ENCODE data around the gene SHROOM4. TPM values are rescaled to one million over a fixed set of nuclear protein-coding genes. Genes with fewer than 3 reads are reported as not detected.

Gene SHROOM4
- total RNA-seq, 1 donor from 2014 or later: 2.5 TPM

DNA sequence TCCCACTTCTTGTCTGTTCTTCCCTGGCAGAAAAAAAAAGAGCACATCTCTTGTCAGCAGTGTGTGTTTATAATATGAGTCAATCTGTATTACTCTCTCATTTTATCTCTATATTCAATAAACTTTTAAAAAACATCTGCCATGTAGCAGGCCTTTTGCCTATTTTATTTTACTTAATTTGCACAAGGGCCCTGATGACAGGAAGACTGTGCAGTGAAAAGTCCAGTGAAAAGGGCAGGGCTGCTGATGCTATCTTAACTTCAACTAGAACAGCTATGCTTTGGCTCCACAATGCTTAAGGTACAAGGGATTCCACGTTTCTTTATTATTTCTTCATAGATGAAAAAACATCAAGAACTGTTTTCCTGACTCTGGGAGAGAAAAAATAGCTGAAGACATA lies 246.4 kb downstream of the SHROOM4 start:
- H3K4me1 Mint-ChIP-seq (ENCODE audit: unreplicated experiment): no peaks in the 10 kb centered on the region

GRCh38 chrX:50565718-50566117 lies 248.3 kb downstream of the SHROOM4 start:
- no peaks in the 10 kb centered on the region for H3K36me3 Mint-ChIP-seq (ENCODE audit: unreplicated experiment)

More for the DNA sequence above, 246.4 kb downstream of the SHROOM4 start:
- Mint-ChIP-seq H3K27ac (ENCODE audit: unreplicated experiment) (no peak overlapping the region), H3K4me3 (ENCODE audit: unreplicated experiment) (no peak overlapping the region), H3K27me3 (ENCODE audit: unreplicated experiment) (no peaks in the 10 kb centered on the region), H3K36me3 (ENCODE audit: unreplicated experiment) (no peaks in the 10 kb centered on the region), H3K9me3 (ENCODE audit: unreplicated experiment) (peaks cover 4% of the 10 kb centered on the region)
- DNase-seq (ENCODE audit: extremely low spot score, unreplicated experiment): no peak
- TF ChIP-seq, protein P1, sequence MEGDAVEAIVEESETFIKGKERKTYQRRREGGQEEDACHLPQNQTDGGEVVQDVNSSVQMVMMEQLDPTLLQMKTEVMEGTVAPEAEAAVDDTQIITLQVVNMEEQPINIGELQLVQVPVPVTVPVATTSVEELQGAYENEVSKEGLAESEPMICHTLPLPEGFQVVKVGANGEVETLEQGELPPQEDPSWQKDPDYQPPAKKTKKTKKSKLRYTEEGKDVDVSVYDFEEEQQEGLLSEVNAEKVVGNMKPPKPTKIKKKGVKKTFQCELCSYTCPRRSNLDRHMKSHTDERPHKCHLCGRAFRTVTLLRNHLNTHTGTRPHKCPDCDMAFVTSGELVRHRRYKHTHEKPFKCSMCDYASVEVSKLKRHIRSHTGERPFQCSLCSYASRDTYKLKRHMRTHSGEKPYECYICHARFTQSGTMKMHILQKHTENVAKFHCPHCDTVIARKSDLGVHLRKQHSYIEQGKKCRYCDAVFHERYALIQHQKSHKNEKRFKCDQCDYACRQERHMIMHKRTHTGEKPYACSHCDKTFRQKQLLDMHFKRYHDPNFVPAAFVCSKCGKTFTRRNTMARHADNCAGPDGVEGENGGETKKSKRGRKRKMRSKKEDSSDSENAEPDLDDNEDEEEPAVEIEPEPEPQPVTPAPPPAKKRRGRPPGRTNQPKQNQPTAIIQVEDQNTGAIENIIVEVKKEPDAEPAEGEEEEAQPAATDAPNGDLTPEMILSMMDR (IDR thresholded peaks at IDR 0.05): no peak

More at GRCh38 chrX:50565718-50566117, 248.3 kb downstream of the SHROOM4 start:
- Mint-ChIP-seq H3K4me1 (ENCODE audit: unreplicated experiment) (no peaks in the 10 kb centered on the region), H3K27me3 (ENCODE audit: unreplicated experiment) (no peaks in the 10 kb centered on the region), H3K9me3 (ENCODE audit: unreplicated experiment) (no peaks in the 10 kb centered on the region), H3K27ac (ENCODE audit: unreplicated experiment) (no peak overlapping the region), H3K4me3 (ENCODE audit: unreplicated experiment) (no peak overlapping the region)
- TF ChIP-seq, protein P1 (IDR thresholded peaks at IDR 0.05): no peak
- DNase-seq (ENCODE audit: extremely low spot score, unreplicated experiment): no peak

Other genes starting within 250 kb of the SHROOM4 start
- gene BMP15, start 96.5 kb upstream of the SHROOM4 start, total RNA-seq: not detected in 2 replicates

All from osteocyte (in vitro differentiated cells).